ENCODE results near the gene CADPS2. TPM values are rescaled to one million over a fixed set of nuclear protein-coding genes. Genes with fewer than 3 reads are reported as not detected.

CADPS2 gene
- total RNA-seq, 3 donors from 2014 or later (not counting 1 experiment from before 2014, with no cell fraction given) = not detected

DNA sequence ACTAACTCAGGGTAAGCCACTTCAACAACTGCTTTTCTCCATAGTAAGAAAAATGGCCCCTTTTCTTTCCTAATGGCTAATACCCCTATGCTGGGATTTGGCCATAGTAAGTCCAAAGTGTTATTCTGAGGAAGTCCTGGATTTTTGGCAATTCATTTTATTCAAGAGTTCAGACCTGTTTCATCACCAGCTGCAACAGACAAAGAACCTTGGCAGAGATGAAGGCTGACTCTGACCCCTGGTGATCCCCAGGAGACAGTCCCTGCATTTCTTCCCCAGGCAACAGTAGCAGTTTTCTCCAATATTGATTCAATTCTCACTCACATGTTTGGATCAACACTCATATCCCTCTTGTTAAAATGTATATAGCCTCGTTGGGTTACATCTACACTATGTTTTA, 332.5 kb downstream of the CADPS2 start:
- ATAC-seq (no peak), DNase-seq (no peak)
- intact Hi-C loops (cut with micrococcal nuclease) = no loop called here
- Mint-ChIP-seq H3K4me1 (no peaks in the 10 kb centered on the region), H3K27me3 (ENCODE audit: low read depth in 2 of 2) (no peaks in the 10 kb centered on the region), H3K9me3 (peaks cover 3 to 6% of the 10 kb centered on the region in 2 donors), H3K4me3 (no peak overlapping the region), H3K36me3 (no peaks in the 10 kb centered on the region), H3K27ac (no peak overlapping the region)
- Histone ChIP-seq H3K27ac (ENCODE audit: low read length) (no peak overlapping the region), H3K36me3 (ENCODE audit: control insufficient read depth, insufficient read depth, low read length) (no peaks in the 10 kb centered on the region), H3K9me3 (ENCODE audit: control insufficient read depth, insufficient read depth, low read length) (no peaks in the 10 kb centered on the region), H3K4me3 (ENCODE audit: low read length) (no peak overlapping the region), H3K4me1 (ENCODE audit: control insufficient read depth, insufficient read depth, low read length) (no peaks in the 10 kb centered on the region), H3K27me3 (ENCODE audit: control insufficient read depth, insufficient read depth, low read length) (no peaks in the 10 kb centered on the region)
- TF ChIP-seq, protein P1, sequence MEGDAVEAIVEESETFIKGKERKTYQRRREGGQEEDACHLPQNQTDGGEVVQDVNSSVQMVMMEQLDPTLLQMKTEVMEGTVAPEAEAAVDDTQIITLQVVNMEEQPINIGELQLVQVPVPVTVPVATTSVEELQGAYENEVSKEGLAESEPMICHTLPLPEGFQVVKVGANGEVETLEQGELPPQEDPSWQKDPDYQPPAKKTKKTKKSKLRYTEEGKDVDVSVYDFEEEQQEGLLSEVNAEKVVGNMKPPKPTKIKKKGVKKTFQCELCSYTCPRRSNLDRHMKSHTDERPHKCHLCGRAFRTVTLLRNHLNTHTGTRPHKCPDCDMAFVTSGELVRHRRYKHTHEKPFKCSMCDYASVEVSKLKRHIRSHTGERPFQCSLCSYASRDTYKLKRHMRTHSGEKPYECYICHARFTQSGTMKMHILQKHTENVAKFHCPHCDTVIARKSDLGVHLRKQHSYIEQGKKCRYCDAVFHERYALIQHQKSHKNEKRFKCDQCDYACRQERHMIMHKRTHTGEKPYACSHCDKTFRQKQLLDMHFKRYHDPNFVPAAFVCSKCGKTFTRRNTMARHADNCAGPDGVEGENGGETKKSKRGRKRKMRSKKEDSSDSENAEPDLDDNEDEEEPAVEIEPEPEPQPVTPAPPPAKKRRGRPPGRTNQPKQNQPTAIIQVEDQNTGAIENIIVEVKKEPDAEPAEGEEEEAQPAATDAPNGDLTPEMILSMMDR (IDR thresholded peaks at IDR 0.05) = no peak
- no CpG with 5 or more reads among the region's 1 CpG for WGBS (ENCODE audit: insufficient coverage)

DNA sequence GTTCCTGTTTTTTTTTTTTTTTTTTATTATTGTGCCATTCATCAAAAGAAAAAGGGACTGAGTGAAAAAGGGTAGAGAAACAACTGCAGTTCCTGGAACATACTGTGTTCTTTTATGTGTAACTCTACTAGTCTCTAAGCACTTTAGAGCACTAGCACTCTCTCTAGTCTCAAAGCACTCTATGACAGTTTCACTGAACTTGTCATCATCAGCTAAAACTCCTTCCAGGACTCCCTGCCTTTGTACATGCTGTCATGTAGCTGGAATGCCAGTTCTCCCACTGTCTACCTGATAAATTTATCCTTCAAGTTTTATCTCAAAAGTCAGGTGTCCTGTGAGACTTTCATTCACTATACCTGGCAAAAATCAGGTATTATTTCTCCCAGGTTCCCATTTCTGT, 333.5 kb downstream of the CADPS2 start:
- H3K4me3 Mint-ChIP-seq = no peak overlapping the region
- Histone ChIP-seq H3K27ac (ENCODE audit: low read length) (no peak overlapping the region), H3K4me3 (ENCODE audit: low read length) (no peak overlapping the region), H3K27me3 (ENCODE audit: control insufficient read depth, insufficient read depth, low read length) (no peaks in the 10 kb centered on the region), H3K4me1 (ENCODE audit: control insufficient read depth, insufficient read depth, low read length) (no peaks in the 10 kb centered on the region), H3K36me3 (ENCODE audit: control insufficient read depth, insufficient read depth, low read length) (no peaks in the 10 kb centered on the region), H3K9me3 (ENCODE audit: control insufficient read depth, insufficient read depth, low read length) (no peaks in the 10 kb centered on the region)
- no peaks in the 10 kb centered on the region for H3K27me3 Mint-ChIP-seq (ENCODE audit: low read depth in 2 of 2)
- H3K4me1 Mint-ChIP-seq = no peaks in the 10 kb centered on the region
- DNase-seq (no peak), ATAC-seq (no peak)
- H3K36me3 Mint-ChIP-seq = no peaks in the 10 kb centered on the region
- peaks cover 3 to 6% of the 10 kb centered on the region in 2 donors for H3K9me3 Mint-ChIP-seq
- intact Hi-C loops (cut with micrococcal nuclease) = no loop called here
- H3K27ac Mint-ChIP-seq = no peak overlapping the region
- TF ChIP-seq, protein P1 (IDR thresholded peaks at IDR 0.05) = no peak

DNA sequence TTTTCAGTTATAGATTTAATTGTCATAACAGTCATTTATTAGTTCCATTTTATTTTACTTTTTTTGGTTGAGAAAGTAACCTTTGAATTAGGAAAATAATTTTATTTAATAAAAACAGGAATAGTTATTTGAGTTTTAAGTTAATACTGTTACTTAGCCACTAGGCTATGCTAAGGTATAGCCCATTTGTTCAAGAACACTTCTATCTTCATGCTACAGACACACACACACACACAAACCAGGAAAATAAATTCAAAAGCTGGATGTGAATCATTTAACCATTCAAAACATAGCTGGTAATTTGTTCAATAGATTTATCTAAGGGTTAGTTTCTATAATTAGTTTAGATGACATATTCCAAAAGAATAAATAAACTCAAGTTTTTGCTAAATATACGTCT, 335.7 kb downstream of the CADPS2 start:
- peaks cover 6 to 9% of the 10 kb centered on the region in 2 donors for H3K9me3 Mint-ChIP-seq
- intact Hi-C loops (cut with micrococcal nuclease) = no loop called here
- no peaks in the 10 kb centered on the region for H3K4me1 ChIP-seq (ENCODE audit: control insufficient read depth, insufficient read depth, low read length)
- no peaks in the 10 kb centered on the region for H3K4me1 Mint-ChIP-seq
- H3K27ac Mint-ChIP-seq = no peak overlapping the region
- no CpG with 5 or more reads among the region's 1 CpG for WGBS (ENCODE audit: insufficient coverage)
- H3K9me3 ChIP-seq (ENCODE audit: control insufficient read depth, insufficient read depth, low read length) = no peaks in the 10 kb centered on the region
- H3K27me3 Mint-ChIP-seq (ENCODE audit: low read depth in 2 of 2) = no peaks in the 10 kb centered on the region
- no peak for DNase-seq
- H3K36me3 Mint-ChIP-seq = no peaks in the 10 kb centered on the region
- H3K27ac ChIP-seq (ENCODE audit: low read length) = no peak overlapping the region
- no peak overlapping the region for H3K4me3 ChIP-seq (ENCODE audit: low read length)
- no peaks in the 10 kb centered on the region for H3K27me3 ChIP-seq (ENCODE audit: control insufficient read depth, insufficient read depth, low read length)
- no peaks in the 10 kb centered on the region for H3K36me3 ChIP-seq (ENCODE audit: control insufficient read depth, insufficient read depth, low read length)
- no peak for ATAC-seq
- TF ChIP-seq, protein P1 (IDR thresholded peaks at IDR 0.05) = no peak
- no peak overlapping the region for H3K4me3 Mint-ChIP-seq

DNA sequence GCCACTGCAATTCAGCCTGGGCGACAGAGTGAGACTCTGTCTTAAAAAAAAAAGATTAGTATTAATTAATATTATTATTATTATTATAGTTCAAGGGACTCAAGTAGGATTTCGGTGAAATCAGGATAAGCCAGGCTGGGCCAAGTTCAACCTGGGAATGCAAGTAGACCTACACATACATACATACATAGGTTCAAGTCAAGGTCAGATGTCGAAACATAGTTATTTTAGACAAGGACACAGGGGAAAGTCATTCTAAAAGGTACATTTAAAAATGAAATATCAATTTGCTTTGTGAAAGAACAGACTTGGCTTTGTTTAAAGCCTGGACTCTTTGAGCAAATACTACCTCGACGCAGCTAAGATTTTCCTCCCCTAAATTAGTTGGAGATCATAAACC, 336.7 kb downstream of the CADPS2 start:
- Histone ChIP-seq H3K4me3 (ENCODE audit: low read length) (no peak overlapping the region), H3K27ac (ENCODE audit: low read length) (no peak overlapping the region), H3K9me3 (ENCODE audit: control insufficient read depth, insufficient read depth, low read length) (no peaks in the 10 kb centered on the region), H3K36me3 (ENCODE audit: control insufficient read depth, insufficient read depth, low read length) (no peaks in the 10 kb centered on the region), H3K4me1 (ENCODE audit: control insufficient read depth, insufficient read depth, low read length) (no peaks in the 10 kb centered on the region), H3K27me3 (ENCODE audit: control insufficient read depth, insufficient read depth, low read length) (no peaks in the 10 kb centered on the region)
- ATAC-seq (no peak), DNase-seq (no peak)
- Mint-ChIP-seq H3K27me3 (ENCODE audit: low read depth in 2 of 2) (no peaks in the 10 kb centered on the region), H3K36me3 (no peaks in the 10 kb centered on the region), H3K9me3 (peaks cover 8 to 9% of the 10 kb centered on the region in 2 donors), H3K4me1 (no peaks in the 10 kb centered on the region), H3K4me3 (no peak overlapping the region), H3K27ac (no peak overlapping the region)
- TF ChIP-seq, protein P1 (IDR thresholded peaks at IDR 0.05) = no peak
- intact Hi-C loops (cut with micrococcal nuclease) = no loop called here
- WGBS (ENCODE audit: insufficient coverage) = 96% methylated on average over 3 of the region's 5 CpGs
